Heart right ventricle (tissue), 16 donors: ENCODE measurements around the gene TLL1. TPM values are rescaled to one million over a fixed set of nuclear protein-coding genes. Genes with fewer than 3 reads are reported as not detected.

ENCODE experiments used
- ATAC-seq, 8 donors: fragments of 200-7000 bp; cut with Tn5 transposase; one replicate each; pipeline ENCODE4 v1.9.1; 2020; ENCODE audit warnings: mild to moderate bottlenecking in 8 of 8, moderate library complexity in 8 of 8, moderate number of reproducible peaks in 1 of 8
- DNase-seq, 2 donors: peaks; one replicate each; pipeline ENCODE4 v3.0.0-alpha.2; 2020
- H3K27ac ChIP-seq, 10 donors: fragments of 200-600 bp; sonication (generic) in 2 of 10; one replicate each; pipeline versions ENCODE4 v1.5.0 to v1.8.0; 2020 to 2022; ENCODE audit warnings: mild to moderate bottlenecking in 3 of 10
- H3K27me3 ChIP-seq, 7 donors: fragments of 200-600 bp; one replicate each; pipeline ENCODE4 v1.8.0; 2021 to 2022; ENCODE audit warnings: mild to moderate bottlenecking in 2 of 7
- H3K36me3 ChIP-seq, 9 donors: fragments of 200-600 bp; sonication (generic) in 1 of 9; one replicate each; pipeline versions ENCODE4 v1.5.0 to v1.8.0; 2020 to 2022; ENCODE audit warnings: mild to moderate bottlenecking in 2 of 9
- H3K4me1 ChIP-seq, 9 donors: fragments of 200-600 bp; sonication (generic) in 1 of 9; one replicate each; pipeline versions ENCODE4 v1.5.0 to v1.8.0; 2020 to 2022; ENCODE audit warnings: mild to moderate bottlenecking in 4 of 9
- H3K4me3 ChIP-seq, 10 donors: fragments of 200-600 bp; sonication (generic) in 2 of 10; one replicate each; pipeline versions ENCODE4 v1.5.0 to v1.8.0; 2020 to 2022; ENCODE audit warnings: mild to moderate bottlenecking in 7 of 10, moderate library complexity in 2 of 10
- H3K9me3 ChIP-seq, 11 donors: fragments of 200-600 bp in 10 of 11; sonication (generic) in 2 of 11; one replicate each; pipeline versions ENCODE4 v1.5.0 to v1.8.0; 2013 to 2022; ENCODE audit warnings: mild to moderate bottlenecking in 2 of 11, control low read depth in 1 of 11, moderate library complexity in 1 of 11
- WGBS, 2 donors: extraction: QIAGEN DNeasy Blood & Tissue Kit; methylation state at CpG; one replicate each; pipeline ENCODE4 v1.1.7; 2013; ENCODE audit warnings: inconsistent platforms in 1 of 2; 5-methylcytosine and 5-hydroxymethylcytosine counted together
- intact Hi-C, 10 donors: fragments of 100-400 bp; cut with DNase I; formaldehyde crosslinking; loops; one replicate each; pipeline versions ENCODE4 v1.11.1 to v1.14.2; 2022
- polyA plus RNA-seq, 2 donors: library from polyadenylated mRNA; stranded (reverse); fragments of 200-250 nt; gene quantifications; one replicate each; pipeline ENCODE4 v1.2.3, GENCODE V29; 2013
- total RNA-seq, 10 donors: library from RNA; stranded (reverse); fragmentation: NEBNext Ultra II Directional in 3 of 10; extraction: Animal tissue kit (Norgen Biotek cat#: 25700) in 3 of 10; gene quantifications; one replicate each; pipeline versions ENCODE4 v1.2.1 to v1.2.4, GENCODE V29; 2021 to 2023
- TF ChIP-seq, protein P1 (sequence below), 9 donors: fragments of 200-600 bp; sonication (generic) in 2 of 9; IDR thresholded peaks; one replicate each; pipeline versions ENCODE4 v1.5.0 to v1.8.0; 2021 to 2022; ENCODE audit warnings: antibody characterized with exemption in 9 of 9, mild to moderate bottlenecking in 5 of 9, moderate library complexity in 1 of 9
- donor health status: Arrhythmogenic right ventricular cardiomyopathy.
- donor health status: ischemic (EF 13 %, LVEDD 7.1; RV severe dilation, severe dysfunction).
- donor health status: healthy with polysubstance abuse.
- donor health status: DM: no; HTN: yes; CAD: no.
- donor health status: DM: no; HTN: no; CAD: no.
- donor health status: ischemic (EF 25% LVEDD 6.9; RV normal size, moderate dysfunction).
- donor health status: ischemic (EF 25% LVEDD 5.7; RV mildly dilated, moderate dysfunction).
- donor health status: healthy.
- donor health status: DM: yes; HTN: yes; CAD: no.
- donor health status: Ischemic cardiomyopathy.
- donor health status: ischemic (EF 35%, LVEDD 5.7; RV mildly dilated, moderate dysfunction).
- donor health status: nonischemic (EF 11% LVEDD 7.7; RV severe dilation, severe dysfunction).
- donor health status: DM: yes; HTN: yes; CAD: no.
- donor health status: PGD.
- donor health status: ischemic (EF 29% LVEDD 5.4; RV normal size, mild dysfunction).
- donor health status: nonischemic (EF 23%, LVEDD 6.1; RV moderate dilation, normal function).

Gene TLL1
- total and polyA plus RNA-seq, 12 donors: 0.17 to 2.3 (median 0.71) TPM

DNA sequence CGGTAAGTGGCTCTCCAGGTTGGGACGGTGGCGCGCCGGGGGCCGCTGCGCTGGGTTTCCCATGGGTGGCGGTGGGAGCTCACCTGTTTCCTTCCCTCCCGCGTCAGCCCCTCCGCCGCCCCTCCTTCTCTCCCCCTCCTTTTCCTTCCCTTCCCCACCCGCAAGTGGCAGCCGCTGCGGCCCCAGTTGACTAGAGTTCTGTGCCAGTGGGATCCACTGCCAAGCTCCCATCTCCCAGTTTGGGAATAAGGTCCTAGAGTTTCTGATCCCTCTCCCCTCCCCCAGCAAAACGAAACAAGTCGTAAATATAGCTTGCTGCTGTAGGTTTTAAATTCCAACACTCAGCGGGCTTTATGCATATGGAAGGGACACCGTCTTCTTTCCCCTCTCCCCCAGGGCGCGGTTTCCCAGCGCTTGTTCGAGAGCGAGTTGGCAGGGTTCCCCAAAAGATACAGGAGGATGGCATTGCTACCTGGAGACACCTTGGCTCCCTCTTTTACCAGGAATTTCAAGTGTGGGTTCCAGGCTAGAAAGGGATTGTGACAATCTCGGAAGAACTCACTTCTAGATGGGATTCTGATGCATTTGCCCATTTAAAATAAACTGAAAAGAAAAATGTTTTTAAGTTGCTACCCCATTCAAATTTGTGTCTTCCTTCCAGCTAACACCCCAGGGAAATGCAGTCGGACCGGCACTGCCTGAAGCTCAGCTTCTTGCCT lies 1.2 kb downstream of the TLL1 start:
- DNase-seq: peak in 1 of 2 donors; percentile 7
- TF ChIP-seq, protein P1, sequence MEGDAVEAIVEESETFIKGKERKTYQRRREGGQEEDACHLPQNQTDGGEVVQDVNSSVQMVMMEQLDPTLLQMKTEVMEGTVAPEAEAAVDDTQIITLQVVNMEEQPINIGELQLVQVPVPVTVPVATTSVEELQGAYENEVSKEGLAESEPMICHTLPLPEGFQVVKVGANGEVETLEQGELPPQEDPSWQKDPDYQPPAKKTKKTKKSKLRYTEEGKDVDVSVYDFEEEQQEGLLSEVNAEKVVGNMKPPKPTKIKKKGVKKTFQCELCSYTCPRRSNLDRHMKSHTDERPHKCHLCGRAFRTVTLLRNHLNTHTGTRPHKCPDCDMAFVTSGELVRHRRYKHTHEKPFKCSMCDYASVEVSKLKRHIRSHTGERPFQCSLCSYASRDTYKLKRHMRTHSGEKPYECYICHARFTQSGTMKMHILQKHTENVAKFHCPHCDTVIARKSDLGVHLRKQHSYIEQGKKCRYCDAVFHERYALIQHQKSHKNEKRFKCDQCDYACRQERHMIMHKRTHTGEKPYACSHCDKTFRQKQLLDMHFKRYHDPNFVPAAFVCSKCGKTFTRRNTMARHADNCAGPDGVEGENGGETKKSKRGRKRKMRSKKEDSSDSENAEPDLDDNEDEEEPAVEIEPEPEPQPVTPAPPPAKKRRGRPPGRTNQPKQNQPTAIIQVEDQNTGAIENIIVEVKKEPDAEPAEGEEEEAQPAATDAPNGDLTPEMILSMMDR (IDR thresholded peaks at IDR 0.05): no peak
- peaks cover 0 to 47% (median 10%) of the 10 kb centered on the region in 7 donors for H3K27me3 ChIP-seq
- intact Hi-C loops: loop anchor here in 3 of 10 donors (5.0 to 10.0 kb wide), 3 partner anchors 211 to 339 kb away; no protein-coding TSS in a partner anchor
- H3K4me1 ChIP-seq: peaks cover 0 to 24% (median 18%) of the 10 kb centered on the region in 9 donors
- WGBS, 2 donors: 0 to 1% methylated on average over 26 to 27 of the region's 27 CpGs
- ATAC-seq: peak in 6 of 8 donors; percentile 3 to 38 (median 26)
- peak overlapping the region in 5 of 10 donors; percentile 10 to 63 (median 42) for H3K27ac ChIP-seq
- H3K36me3 ChIP-seq: no peaks in the 10 kb centered on the region
- H3K9me3 ChIP-seq: no peaks in the 10 kb centered on the region
- H3K4me3 ChIP-seq: peak overlapping the region; percentile 49 to 73 (median 60)

DNA sequence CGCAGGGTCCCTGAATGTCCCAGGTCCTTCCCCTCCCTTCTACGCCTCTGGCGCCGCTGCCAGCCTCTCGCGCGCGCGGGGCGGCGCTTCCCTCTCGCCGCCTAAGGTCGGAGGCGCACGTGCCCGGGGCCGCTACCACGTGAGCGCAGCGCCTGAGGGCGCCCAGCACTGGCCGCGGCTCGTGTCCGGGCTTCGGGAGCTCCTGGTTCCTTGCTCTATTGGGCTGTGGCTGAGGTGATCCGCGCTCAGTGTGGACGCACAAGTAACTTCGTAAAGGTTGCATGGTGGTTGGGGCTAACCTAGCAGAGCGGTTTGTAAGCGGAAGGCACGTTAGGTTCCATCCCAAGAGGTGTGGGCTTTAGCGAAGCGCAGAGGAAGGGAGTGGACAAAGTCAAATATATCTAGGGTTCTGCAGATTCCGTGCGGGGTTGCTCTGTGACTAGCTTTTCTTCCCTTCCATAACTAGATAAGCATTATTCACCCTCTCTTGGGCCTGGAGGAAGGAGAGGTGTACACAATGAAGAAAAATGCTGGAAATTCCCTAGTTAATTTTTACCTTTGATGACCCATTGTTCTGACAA lies 1.8 kb downstream of the TLL1 start:
- Histone ChIP-seq H3K27ac (peak overlapping the region in 3 of 10 donors; percentile 36 to 63 (median 48)), H3K36me3 (no peaks in the 10 kb centered on the region), H3K9me3 (no peaks in the 10 kb centered on the region), H3K27me3 (peaks cover 0 to 47% (median 10%) of the 10 kb centered on the region in 7 donors), H3K4me1 (peaks cover 0 to 24% (median 18%) of the 10 kb centered on the region in 9 donors), H3K4me3 (peak overlapping the region; percentile 49 to 73 (median 60))
- TF ChIP-seq, protein P1 (IDR thresholded peaks at IDR 0.05): no peak
- peak; percentile 25 to 36 for DNase-seq
- intact Hi-C loops: loop anchor here in 3 of 10 donors (5.0 to 10.0 kb wide), 3 partner anchors 210 to 340 kb away; no protein-coding TSS in a partner anchor
- peak; percentile 32 to 77 (median 68) for ATAC-seq
- 5% methylated on average over 38 of the region's 38 CpGs for WGBS, 2 donors

DNA sequence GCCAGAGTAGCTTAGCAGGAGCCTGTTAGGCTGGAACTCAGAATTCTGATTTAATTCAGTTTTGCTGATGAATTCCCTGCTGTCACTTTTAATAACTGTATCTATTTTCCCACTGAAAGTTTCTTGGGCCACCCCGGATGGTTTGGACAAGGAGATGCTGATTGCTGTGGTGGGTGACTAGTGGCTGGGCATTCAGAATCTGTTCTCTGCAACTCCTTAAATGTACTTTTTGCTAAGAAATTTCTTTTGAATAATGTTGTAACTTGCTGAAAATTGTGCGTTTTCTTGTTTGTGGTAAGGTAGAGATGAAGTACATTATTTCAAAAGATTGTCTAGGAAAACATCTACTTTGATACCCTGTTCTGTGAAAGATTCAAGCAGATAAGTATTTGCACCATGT lies 2.4 kb downstream of the TLL1 start:
- H3K9me3 ChIP-seq: no peaks in the 10 kb centered on the region
- 88 to 96% methylated on average over 2 of the region's 2 CpGs for WGBS, 2 donors

DNA sequence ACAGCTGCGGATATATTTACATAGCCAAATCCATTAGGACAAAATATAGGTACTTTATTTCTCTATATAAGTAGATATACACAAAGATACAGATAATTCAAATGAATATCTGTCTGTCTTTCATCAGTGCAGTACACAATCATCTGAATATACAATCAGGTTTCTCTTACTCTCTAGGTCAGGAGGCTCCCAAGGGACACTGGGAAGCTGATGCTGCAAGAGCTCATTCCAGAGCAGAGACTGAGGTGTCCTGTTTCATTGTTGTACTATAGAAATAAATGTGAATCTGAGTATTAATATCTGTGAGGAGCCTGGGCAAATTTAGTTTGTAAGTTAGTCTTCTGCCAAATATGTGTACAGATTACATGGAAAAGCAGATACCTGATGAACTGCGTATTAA lies 4.2 kb downstream of the TLL1 start:
- ATAC-seq: no peak
- intact Hi-C loops: loop anchor here in 2 of 10 donors (10.0 kb wide), 2 partner anchors 208 to 342 kb away; no protein-coding TSS in a partner anchor
- H3K4me1 ChIP-seq: peaks cover 0 to 22% (median 18%) of the 10 kb centered on the region in 9 donors

More for the DNA sequence above, 2.4 kb downstream of the TLL1 start:
- Histone ChIP-seq H3K36me3 (no peaks in the 10 kb centered on the region), H3K4me3 (peak overlapping the region in 4 of 10 donors; percentile 59 to 73 (median 64)), H3K4me1 (peaks cover 0 to 24% (median 18%) of the 10 kb centered on the region in 9 donors), H3K27ac (no peak overlapping the region), H3K27me3 (peaks cover 0 to 47% (median 10%) of the 10 kb centered on the region in 7 donors)
- ATAC-seq (no peak), DNase-seq (no peak)
- intact Hi-C loops: loop anchor here in 2 of 10 donors (10.0 kb wide), 2 partner anchors 209 to 341 kb away; no protein-coding TSS in a partner anchor
- TF ChIP-seq, protein P1 (IDR thresholded peaks at IDR 0.05): no peak

More for the DNA sequence above, 4.2 kb downstream of the TLL1 start:
- TF ChIP-seq, protein P1 (IDR thresholded peaks at IDR 0.05): no peak
- 93 to 96% methylated on average over 2 of the region's 2 CpGs for WGBS, 2 donors
- DNase-seq: no peak
- Histone ChIP-seq H3K27me3 (peaks cover 0 to 39% (median 10%) of the 10 kb centered on the region in 7 donors), H3K27ac (no peak overlapping the region), H3K9me3 (no peaks in the 10 kb centered on the region), H3K36me3 (no peaks in the 10 kb centered on the region), H3K4me3 (no peak overlapping the region)
